H1 (cell line): ENCODE measurements around the gene FBXL16. TPM values are rescaled to one million over a fixed set of nuclear protein-coding genes. Genes with fewer than 3 reads are reported as not detected.

Source experiments
- CTCF ChIA-PET: fragments of 300-600 bp; sonication (Branson Sonifier 250); formaldehyde crosslinking; loops from one replicate; lab custom pipeline; 2021; ENCODE audit not compliant: partially characterized antibody; lab: Charles Lee
- POLR2A ChIA-PET: fragments of 300-600 bp; sonication (Branson Sonifier 250); formaldehyde crosslinking; loops from one replicate; lab custom pipeline; 2021; ENCODE audit warnings: inconsistent platforms; ENCODE audit not compliant: partially characterized antibody; lab: Charles Lee
- DNase-seq, 2 experiments: peaks; one replicate each; pipeline versions ENCODE4 v3.0.0 to v3.0.0-alpha.2; 2010 to 2022; ENCODE audit warnings: low spot score in 2 of 2, low read depth in 1 of 2, mixed read lengths in 1 of 2
- FAIRE-seq: peaks from 2 replicates; lab custom pipeline; 2011; peaks lifted over from hg19 to GRCh38; lab: Jason Lieb, UNC
- H2AFZ ChIP-seq: 2 replicates; pipeline ENCODE4 v1.8.1; 2012; ENCODE audit warnings: low read length, inconsistent platforms
- H2AK5ac ChIP-seq: 2 replicates; pipeline ENCODE4 v1.6.1; 2013; ENCODE audit warnings: low read depth, low read length
- H2BK120ac ChIP-seq: replicated peaks from 2 replicates; pipeline ENCODE3; 2013; ENCODE audit warnings: low read depth, low read length, inconsistent platforms
- H2BK12ac ChIP-seq: 2 replicates; pipeline ENCODE4 v1.6.1; 2013; ENCODE audit warnings: low read depth, low read length
- H2BK15ac ChIP-seq: 2 replicates; pipeline ENCODE4 v1.6.1; 2013; ENCODE audit warnings: low read length
- H2BK20ac ChIP-seq: 2 replicates; pipeline ENCODE4 v1.6.1; 2013; ENCODE audit warnings: low read length
- H2BK5ac ChIP-seq: 2 replicates; pipeline ENCODE4 v1.6.1; 2013; ENCODE audit warnings: low read depth, low read length
- H3K14ac ChIP-seq: 2 replicates; pipeline ENCODE4 v1.6.1; 2013; ENCODE audit warnings: inconsistent platforms; ENCODE audit not compliant: insufficient read length
- H3K18ac ChIP-seq: 2 replicates; pipeline ENCODE4 v1.6.1; 2013; ENCODE audit warnings: low read length; ENCODE audit errors: extremely low read depth
- H3K23ac ChIP-seq: 2 replicates; pipeline ENCODE4 v1.6.1; 2013; ENCODE audit warnings: inconsistent platforms; ENCODE audit not compliant: insufficient read length
- H3K23me2 ChIP-seq: 2 replicates; pipeline ENCODE4 v1.6.1; 2013; ENCODE audit warnings: low read depth, low read length
- H3K27ac ChIP-seq: 2 replicates; pipeline ENCODE4 v1.6.1; 2011; ENCODE audit warnings: low read depth, low read length, inconsistent platforms
- H3K27me3 ChIP-seq, 4 experiments: replicated peaks in 1 of 4; 1 replicate in 1 of 4; 2 replicates in 3 of 4; pipeline versions ENCODE4 v1.6.1 to v1.8.1; 2011 to 2013; ENCODE audit warnings: low read length in 3 of 4, mild to moderate bottlenecking in 3 of 4, inconsistent platforms in 2 of 4, mixed read lengths in 2 of 4, moderate library complexity in 1 of 4; ENCODE audit not compliant: control insufficient read depth in 3 of 4, insufficient read depth in 3 of 4; ENCODE audit errors: extremely low read depth in 1 of 4
- H3K36me3 ChIP-seq, 4 experiments: 2 replicates each; pipeline versions ENCODE4 v1.6.1 to v1.8.1; 2011 to 2013; ENCODE audit warnings: mild to moderate bottlenecking in 4 of 4, low read length in 3 of 4, moderate library complexity in 2 of 4, control low read depth in 1 of 4, inconsistent platforms in 1 of 4; ENCODE audit not compliant: insufficient read depth in 4 of 4, control insufficient read depth in 2 of 4
- H3K4ac ChIP-seq: replicated peaks from 2 replicates; pipeline ENCODE3; 2013; ENCODE audit warnings: low read length, low read depth, mixed read lengths, inconsistent platforms; ENCODE audit not compliant: insufficient read length
- H3K4me1 ChIP-seq, 4 experiments: replicated peaks in 1 of 4; 1 replicate in 1 of 4; 2 replicates in 3 of 4; pipeline versions ENCODE4 v1.6.1 to v1.8.1; 2011 to 2013; ENCODE audit warnings: low read length in 3 of 4, inconsistent platforms in 2 of 4, mixed read lengths in 1 of 4; ENCODE audit not compliant: insufficient read depth in 4 of 4, control insufficient read depth in 3 of 4
- H3K4me2 ChIP-seq, 2 experiments: 2 replicates each; pipeline versions ENCODE4 v1.6.1 to v1.8.1; 2011 to 2013; ENCODE audit warnings: low read depth in 2 of 2, low read length in 2 of 2, control low read depth in 1 of 2, inconsistent platforms in 1 of 2, mild to moderate bottlenecking in 1 of 2; ENCODE audit not compliant: insufficient read depth in 1 of 2
- H3K4me3 ChIP-seq, 4 experiments: fragments of 200-600, 300-600 bp in 1 of 4; sonication (generic), shearing (Covaris generic), sonication (Bioruptor Twin) in 1 of 4; 2 replicates each; pipeline versions ENCODE4 v1.5.1 to v1.8.1; 2011 to 2016; ENCODE audit warnings: low read length in 4 of 4, low read depth in 3 of 4, control low read depth in 2 of 4, inconsistent platforms in 2 of 4, mild to moderate bottlenecking in 2 of 4, mixed read lengths in 1 of 4, moderate library complexity in 1 of 4; ENCODE audit not compliant: insufficient read depth in 2 of 4; ENCODE audit errors: extremely low read depth in 1 of 4
- H3K56ac ChIP-seq: replicated peaks from 2 replicates; pipeline ENCODE3; 2013; ENCODE audit warnings: low read depth, mild to moderate bottlenecking, mixed read lengths, low read length, inconsistent platforms; ENCODE audit not compliant: insufficient read length
- H3K79me1 ChIP-seq: 2 replicates; pipeline ENCODE4 v1.6.1; 2013; ENCODE audit warnings: low read depth, low read length, control low read depth
- H3K79me2 ChIP-seq, 2 experiments: 2 replicates each; pipeline versions ENCODE4 v1.6.1 to v1.8.1; 2012 to 2013; ENCODE audit warnings: low read length in 2 of 2, mild to moderate bottlenecking in 2 of 2, inconsistent platforms in 1 of 2; ENCODE audit not compliant: insufficient read depth in 2 of 2, control insufficient read depth in 1 of 2
- H3K9ac ChIP-seq, 4 experiments: replicated peaks in 1 of 4; 1 replicate in 1 of 4; 2 replicates in 3 of 4; pipeline versions ENCODE4 v1.6.1 to v1.8.1; 2011 to 2013; ENCODE audit warnings: low read depth in 3 of 4, low read length in 3 of 4, control low read depth in 2 of 4, mild to moderate bottlenecking in 2 of 4, moderate library complexity in 2 of 4, inconsistent platforms in 1 of 4; ENCODE audit errors: extremely low read depth in 1 of 4
- H3K9me3 ChIP-seq, 2 experiments: 2 replicates each; pipeline versions ENCODE4 v1.6.1 to v1.8.1; 2012 to 2013; ENCODE audit warnings: mild to moderate bottlenecking in 2 of 2, moderate library complexity in 2 of 2, control low read depth in 1 of 2, inconsistent platforms in 1 of 2, low read depth in 1 of 2, low read length in 1 of 2, mixed read lengths in 1 of 2; ENCODE audit not compliant: insufficient read depth in 2 of 2
- H4K20me1 ChIP-seq, 2 experiments: replicated peaks in 1 of 2; 2 replicates each; pipeline versions ENCODE3 to v1.8.1; 2011 to 2013; ENCODE audit warnings: inconsistent platforms in 2 of 2, low read length in 2 of 2, mild to moderate bottlenecking in 1 of 2; ENCODE audit not compliant: insufficient read depth in 2 of 2, control insufficient read depth in 1 of 2
- H4K5ac ChIP-seq: 2 replicates; pipeline ENCODE4 v1.6.1; 2013; ENCODE audit warnings: low read length, low read depth, mixed read lengths, inconsistent platforms; ENCODE audit not compliant: insufficient read length
- H4K8ac ChIP-seq: 2 replicates; pipeline ENCODE4 v1.8.0; 2013; ENCODE audit warnings: mild to moderate bottlenecking, moderate library complexity, low read length, inconsistent platforms; ENCODE audit not compliant: insufficient read depth; ENCODE audit errors: extremely low read depth
- H4K91ac ChIP-seq: replicated peaks from 2 replicates; pipeline ENCODE3; 2013; ENCODE audit warnings: low read length, mixed read lengths, inconsistent platforms; ENCODE audit not compliant: insufficient read length
- NRF1 ChIP-seq: IDR thresholded peaks from 2 replicates; pipeline ENCODE4 v1.6.1; 2011; ENCODE audit warnings: mild to moderate bottlenecking, low read depth, low read length, improper control_type of control experiment
- WGBS, 2 experiments: shearing (Covaris generic) in 1 of 2; methylation state at CpG; one replicate each; pipeline versions ENCODE4 v1.1.6 to v1.1.7; 2013 to 2015; ENCODE audit warnings: low lambda C conversion rate in 2 of 2, mixed read lengths in 2 of 2, inconsistent platforms in 1 of 2, low coverage in 1 of 2, missing lambda C conversion rate in 1 of 2; ENCODE audit not compliant: insufficient replicate concordance in 2 of 2, insufficient coverage in 1 of 2, insufficient read length in 1 of 2; ENCODE audit errors: extremely low coverage in 1 of 2, missing lambda C conversion rate in 1 of 2; 5-methylcytosine and 5-hydroxymethylcytosine counted together
- polyA plus RNA-seq, 7 experiments: library from polyadenylated mRNA; depleted of rRNA in 3 of 7; stranded (reverse) in 5 of 7; unstranded in 2 of 7; fragments of >200 nt in 5 of 7; fragments of 200-250 nt in 2 of 7; gene quantifications; 1 replicate in 5 of 7; 2 replicates in 1 of 7; 4 replicates in 1 of 7; pipeline versions ENCODE4 v1.2.1 to v1.2.3, GENCODE V29; 2011 to 2013; ENCODE audit warnings: missing spikeins in 2 of 7, mixed read lengths in 2 of 7
- total RNA-seq: library from RNA; stranded (reverse); fragmentation: NEBNext Ultra II Directional; extraction: Animal tissue kit (Norgen Biotek cat#: 25700); gene quantifications from 2 replicates; pipeline ENCODE4 v1.2.1, GENCODE V29; 2021

The FBXL16 gene
- total and polyA plus RNA-seq, 2 of the 8 experiments (the other 6 are each of a cell fraction or from before 2014, with no cell fraction given), result 12.5 to 12.8 TPM

DNA sequence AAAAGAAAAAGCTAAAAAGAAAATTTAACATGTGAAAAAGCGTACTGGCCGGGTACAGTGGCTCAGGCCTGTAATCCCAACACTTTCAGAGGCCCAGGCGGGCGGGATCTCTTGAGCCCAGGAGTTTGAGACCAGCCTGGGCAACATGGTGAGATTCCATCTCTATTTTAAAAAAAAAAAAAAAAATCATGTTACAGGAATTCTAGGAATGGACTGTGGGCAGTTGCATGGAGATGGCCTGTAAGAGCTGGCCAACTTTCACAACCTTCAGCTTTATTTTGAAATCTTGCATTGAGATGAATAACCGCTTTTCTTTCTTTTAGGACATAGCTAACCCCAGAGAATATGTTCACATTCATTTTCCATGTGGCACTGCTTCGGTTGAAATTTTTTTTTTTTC is 43.4 kb upstream of the FBXL16 start:
- Histone ChIP-seq H3K14ac (no peak overlapping the region), H2BK5ac (no peak overlapping the region), H3K23ac (no peak overlapping the region), H3K4me2 (no peak overlapping the region), H4K5ac (no peak overlapping the region), H2AK5ac (no peak overlapping the region), H2AFZ (no peak overlapping the region), H3K27me3 (no peaks in the 10 kb centered on the region), H2BK12ac (no peak overlapping the region), H3K27ac (no peak overlapping the region), H3K79me1 (no peaks in the 10 kb centered on the region), H3K56ac (no peak overlapping the region), H3K23me2 (no peaks in the 10 kb centered on the region), H2BK20ac (no peak overlapping the region), H4K91ac (no peak overlapping the region), H2BK120ac (no peak overlapping the region), H4K8ac (no peak overlapping the region), H3K4me1 (peaks cover 3 to 12% (median 5%) of the 10 kb centered on the region in 4 experiments; a peak in 5 of 7 replicates), H3K9ac (no peak overlapping the region), H3K79me2 (no peaks in the 10 kb centered on the region), H3K4me3 (no peak overlapping the region), H3K18ac (no peak overlapping the region), H3K4ac (no peak overlapping the region), H2BK15ac (no peak overlapping the region), H3K36me3 (no peaks in the 10 kb centered on the region), H3K9me3 (no peaks in the 10 kb centered on the region), H4K20me1 (no peaks in the 10 kb centered on the region)
- 96% methylated on average over 6 of the region's 6 CpGs; no CpG with 5 or more reads in 1 of the 2 experiments for WGBS, 2 experiments
- no peak for FAIRE-seq
- DNase-seq, result no peak
- ChIA-PET CTCF (interaction anchor here (0.5 to 35.8 kb wide), 10 partner anchors 8 to 1136 kb away, joined by 3 to 977 read pairs (median 12); partner anchors contain the start of genes ANTKMT, CCDC78, CIAO3 and FBXL16), POLR2A (interaction anchor here (0.6 to 1.9 kb wide), 9 partner anchors 9 to 764 kb away, joined by 3 to 7 read pairs (median 4); partner anchors contain the start of genes ANTKMT and MSLN)
- no peak for TF ChIP-seq NRF1
